Neural cell (in vitro differentiated cells): ENCODE measurements around the gene PRSS57. TPM values are rescaled to one million over a fixed set of nuclear protein-coding genes. Genes with fewer than 3 reads are reported as not detected.

Source experiments
- H2AFZ ChIP-seq: fragments of 200-600, 300-800 bp; sonication (generic), shearing (Covaris generic); 2 replicates; pipeline ENCODE4 v1.6.0; 2014; ENCODE audit warnings: low read depth, mild to moderate bottlenecking, antibody characterized with exemption, low read length, moderate library complexity
- H3F3A ChIP-seq: fragments of 200-600 bp; shearing (Covaris generic); 2 replicates; pipeline ENCODE4 v1.6.1; 2016; ENCODE audit warnings: mild to moderate bottlenecking, moderate library complexity, mixed read lengths, antibody characterized with exemption, low read length; ENCODE audit not compliant: insufficient read depth, poor library complexity, severe bottlenecking
- H3K27ac ChIP-seq: fragments of 200-600, 300-800 bp; sonication (generic), shearing (Covaris generic); 2 replicates; pipeline ENCODE4 v1.5.1; 2014; ENCODE audit warnings: mild to moderate bottlenecking, low read length, moderate library complexity
- H3K27me3 ChIP-seq: fragments of 300-800, 200-600 bp; sonication (generic), shearing (Covaris generic); 2 replicates; pipeline ENCODE4 v1.6.0; 2014; ENCODE audit warnings: mild to moderate bottlenecking, low read depth, low read length, moderate library complexity; ENCODE audit not compliant: insufficient read depth
- H3K36me3 ChIP-seq: fragments of 300-800, 200-600 bp; sonication (generic), shearing (Covaris generic); 2 replicates; pipeline ENCODE4 v1.5.1; 2014; ENCODE audit warnings: mild to moderate bottlenecking, antibody characterized with exemption, low read length, moderate library complexity; ENCODE audit not compliant: insufficient read depth
- H3K4me2 ChIP-seq: fragments of 300-800, 200-600 bp; sonication (generic), shearing (Covaris generic); 2 replicates; pipeline ENCODE4 v1.6.0; 2014; ENCODE audit warnings: mild to moderate bottlenecking, low read length
- H3K4me3 ChIP-seq: fragments of 300-800, 200-600 bp; sonication (generic), shearing (Covaris generic); 2 replicates; pipeline ENCODE4 v1.5.1; 2014; ENCODE audit warnings: mild to moderate bottlenecking, low read length, moderate library complexity
- H3K79me2 ChIP-seq: fragments of 200-600 bp; shearing (Covaris generic); replicated peaks from 2 replicates; pipeline ENCODE4 v1.6.0; 2014; ENCODE audit warnings: mild to moderate bottlenecking, low read length, moderate library complexity; ENCODE audit not compliant: insufficient read depth
- H3K9ac ChIP-seq: fragments of 300-800, 200-600 bp; sonication (generic), shearing (Covaris generic); 2 replicates; pipeline ENCODE4 v1.6.1; 2016; ENCODE audit warnings: mild to moderate bottlenecking, low read length, mixed read lengths
- H3K9me2 ChIP-seq: fragments of 200-600 bp; shearing (Covaris generic); 2 replicates; pipeline ENCODE4 v1.6.1; 2016; ENCODE audit warnings: mild to moderate bottlenecking, low read length, mixed read lengths; ENCODE audit not compliant: insufficient read depth
- H3K9me3 ChIP-seq: fragments of 200-600, 300-800 bp; sonication (generic), shearing (Covaris generic); 2 replicates; pipeline ENCODE4 v1.6.1; 2016; ENCODE audit warnings: mild to moderate bottlenecking, mixed run types, low read length, moderate library complexity, mixed read lengths
- H4K20me1 ChIP-seq: fragments of 200-600 bp; shearing (Covaris generic); 2 replicates; pipeline ENCODE4 v1.6.1; 2016; ENCODE audit warnings: mild to moderate bottlenecking, mixed run types; ENCODE audit not compliant: insufficient read depth
- EP300 ChIP-seq: fragments of 450-650 bp; conservative IDR thresholded peaks from 2 replicates; pipeline ENCODE4 v1.6.1; 2014; ENCODE audit warnings: antibody characterized with exemption, mild to moderate bottlenecking, moderate library complexity; ENCODE audit not compliant: poor library complexity, severe bottlenecking
- EZH2 ChIP-seq: fragments of 200-600, 300-800 bp; shearing (Covaris generic), sonication (generic); IDR thresholded peaks from 2 replicates; pipeline ENCODE4 v1.6.1; 2014; ENCODE audit warnings: antibody characterized with exemption, low read length, borderline replicate concordance, mild to moderate bottlenecking; ENCODE audit not compliant: insufficient read depth, poor library complexity, severe bottlenecking
- MXI1 ChIP-seq: fragments of 450-650 bp; conservative IDR thresholded peaks from 2 replicates; pipeline ENCODE4 v1.6.1; 2014; ENCODE audit warnings: antibody characterized with exemption, mild to moderate bottlenecking; ENCODE audit not compliant: poor library complexity, severe bottlenecking
- SMC3 ChIP-seq: fragments of 450-650 bp; conservative IDR thresholded peaks from 2 replicates; pipeline ENCODE4 v1.6.1; 2014; ENCODE audit warnings: antibody characterized with exemption, mild to moderate bottlenecking, moderate library complexity; ENCODE audit not compliant: poor library complexity
- polyA plus RNA-seq: library from polyadenylated mRNA; depleted of rRNA; stranded (reverse); fragments of >200 nt; gene quantifications from 2 replicates; pipeline ENCODE4 v1.2.3, GENCODE V29; 2014
- TF ChIP-seq, protein P1 (sequence below): IDR thresholded peaks from 2 replicates; pipeline ENCODE4 v1.6.1; 2012; ENCODE audit warnings: borderline replicate concordance

The PRSS57 gene
- polyA plus RNA-seq, 1 donor from 2014 or later: not detected

GRCh38 chr19:640606-641189 lies 54.6 kb downstream of the PRSS57 start:
- Histone ChIP-seq H3K4me2 (no peak overlapping the region), H3K4me3 (no peak overlapping the region), H3K36me3 (no peaks in the 10 kb centered on the region), H3K9me3 (no peaks in the 10 kb centered on the region), H3K9me2 (no peaks in the 10 kb centered on the region), H3F3A (no peaks in the 10 kb centered on the region), H3K79me2 (no peaks in the 10 kb centered on the region), H3K27ac (no peak overlapping the region), H3K9ac (no peak overlapping the region), H3K27me3 (no peaks in the 10 kb centered on the region), H4K20me1 (no peaks in the 10 kb centered on the region), H2AFZ (no peak overlapping the region)
- TF ChIP-seq, protein P1, sequence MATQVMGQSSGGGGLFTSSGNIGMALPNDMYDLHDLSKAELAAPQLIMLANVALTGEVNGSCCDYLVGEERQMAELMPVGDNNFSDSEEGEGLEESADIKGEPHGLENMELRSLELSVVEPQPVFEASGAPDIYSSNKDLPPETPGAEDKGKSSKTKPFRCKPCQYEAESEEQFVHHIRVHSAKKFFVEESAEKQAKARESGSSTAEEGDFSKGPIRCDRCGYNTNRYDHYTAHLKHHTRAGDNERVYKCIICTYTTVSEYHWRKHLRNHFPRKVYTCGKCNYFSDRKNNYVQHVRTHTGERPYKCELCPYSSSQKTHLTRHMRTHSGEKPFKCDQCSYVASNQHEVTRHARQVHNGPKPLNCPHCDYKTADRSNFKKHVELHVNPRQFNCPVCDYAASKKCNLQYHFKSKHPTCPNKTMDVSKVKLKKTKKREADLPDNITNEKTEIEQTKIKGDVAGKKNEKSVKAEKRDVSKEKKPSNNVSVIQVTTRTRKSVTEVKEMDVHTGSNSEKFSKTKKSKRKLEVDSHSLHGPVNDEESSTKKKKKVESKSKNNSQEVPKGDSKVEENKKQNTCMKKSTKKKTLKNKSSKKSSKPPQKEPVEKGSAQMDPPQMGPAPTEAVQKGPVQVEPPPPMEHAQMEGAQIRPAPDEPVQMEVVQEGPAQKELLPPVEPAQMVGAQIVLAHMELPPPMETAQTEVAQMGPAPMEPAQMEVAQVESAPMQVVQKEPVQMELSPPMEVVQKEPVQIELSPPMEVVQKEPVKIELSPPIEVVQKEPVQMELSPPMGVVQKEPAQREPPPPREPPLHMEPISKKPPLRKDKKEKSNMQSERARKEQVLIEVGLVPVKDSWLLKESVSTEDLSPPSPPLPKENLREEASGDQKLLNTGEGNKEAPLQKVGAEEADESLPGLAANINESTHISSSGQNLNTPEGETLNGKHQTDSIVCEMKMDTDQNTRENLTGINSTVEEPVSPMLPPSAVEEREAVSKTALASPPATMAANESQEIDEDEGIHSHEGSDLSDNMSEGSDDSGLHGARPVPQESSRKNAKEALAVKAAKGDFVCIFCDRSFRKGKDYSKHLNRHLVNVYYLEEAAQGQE: no peak
- TF ChIP-seq EP300: no peak
- TF ChIP-seq EZH2: no peak
- TF ChIP-seq MXI1: no peak
- no peak for TF ChIP-seq SMC3

DNA sequence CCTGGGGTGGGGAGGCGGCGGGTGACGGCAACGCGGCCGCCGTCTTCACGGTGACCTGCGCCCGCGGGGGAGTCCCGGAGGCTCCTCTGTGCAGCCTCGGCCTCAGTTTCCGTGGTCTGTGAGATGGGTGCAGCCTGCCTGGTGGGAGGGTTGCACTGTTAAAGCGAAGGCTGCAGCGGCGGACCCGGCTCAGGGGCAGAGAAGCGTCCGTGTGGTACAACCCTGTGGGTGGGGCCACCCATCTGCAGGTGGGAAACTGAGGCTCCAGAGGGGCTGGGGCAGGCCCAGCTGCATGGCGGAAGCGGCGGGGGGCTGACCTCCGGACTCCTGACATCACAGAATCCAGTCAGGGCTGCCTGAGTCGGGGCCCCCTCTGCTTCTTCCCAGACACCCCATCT lies 55.1 kb downstream of the PRSS57 start:
- Histone ChIP-seq H3K79me2 (no peaks in the 10 kb centered on the region), H3K4me3 (peak overlapping the region; percentile 39), H3F3A (no peaks in the 10 kb centered on the region), H2AFZ (no peak overlapping the region), H3K9me2 (no peaks in the 10 kb centered on the region), H3K9me3 (no peaks in the 10 kb centered on the region), H3K36me3 (no peaks in the 10 kb centered on the region), H3K9ac (no peak overlapping the region), H3K27ac (no peak overlapping the region), H4K20me1 (no peaks in the 10 kb centered on the region), H3K27me3 (no peaks in the 10 kb centered on the region), H3K4me2 (no peak overlapping the region)
- TF ChIP-seq EZH2: no peak

DNA sequence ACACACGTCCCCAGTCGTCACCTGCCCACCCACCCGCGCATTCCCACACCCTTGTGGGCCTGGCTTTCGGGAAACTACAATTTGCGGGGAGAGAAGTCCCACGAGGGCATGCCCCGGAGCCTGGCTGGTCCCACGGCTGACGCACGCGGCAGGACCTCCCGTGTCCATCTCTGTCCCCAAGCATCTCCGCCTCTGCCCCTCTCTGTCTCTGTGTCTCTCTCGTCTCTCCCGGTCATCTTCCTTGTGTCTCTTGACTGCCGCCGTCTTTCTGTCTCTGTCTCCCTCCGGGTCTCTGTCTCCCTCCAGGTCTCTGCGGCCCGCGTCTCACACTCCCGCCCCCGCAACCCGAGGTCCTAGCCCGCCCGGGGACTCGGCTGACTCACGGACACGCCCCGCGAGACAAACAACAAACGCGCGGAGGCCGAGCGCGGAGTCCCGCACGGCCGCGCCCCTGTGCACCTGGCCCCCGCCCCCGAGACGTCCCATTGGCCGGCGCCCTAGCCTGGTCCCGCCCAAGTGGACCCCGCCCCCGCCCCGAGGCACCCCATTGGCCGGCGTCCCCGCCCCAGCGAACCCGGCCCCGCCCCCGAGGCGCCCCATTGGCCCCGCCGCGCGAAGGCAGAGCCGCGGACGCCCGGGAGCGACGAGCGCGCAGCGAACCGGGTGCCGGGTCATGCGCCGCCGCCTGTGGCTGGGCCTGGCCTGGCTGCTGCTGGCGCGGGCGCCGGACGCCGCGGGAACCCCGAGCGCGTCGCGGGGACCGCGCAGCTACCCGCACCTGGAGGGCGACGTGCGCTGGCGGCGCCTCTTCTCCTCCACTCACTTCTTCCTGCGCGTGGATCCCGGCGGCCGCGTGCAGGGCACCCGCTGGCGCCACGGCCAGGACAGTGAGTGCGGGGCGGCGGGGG lies 55.7 kb downstream of the PRSS57 start, which contains the start of gene FGF22:
FGF22 (plus strand) TSS at position 627 of the 908 bp plus-strand sequence; CDS start at position 674, 47 bp downstream.
- Histone ChIP-seq H2AFZ (no peak within 1 kb of the TSS), H3K9ac (no peak within 1 kb of the TSS)

More for the DNA sequence above, 55.7 kb downstream of the PRSS57 start, which contains the start of gene FGF22:
- Histone ChIP-seq H3K36me3 (no peaks in the 10 kb centered on the region), H3K4me2 (no peak within 1 kb of the TSS), H4K20me1 (no peaks in the 10 kb centered on the region), H3K27ac (no peak within 1 kb of the TSS), H3K9me3 (no peaks in the 10 kb centered on the region), H3K4me3 (peak within 1 kb of the TSS; percentile 63), H3K79me2 (no peaks in the 10 kb centered on the region), H3K9me2 (no peaks in the 10 kb centered on the region), H3K27me3 (no peaks in the 10 kb centered on the region), H3F3A (no peaks in the 10 kb centered on the region)
- TF ChIP-seq EP300 (peak; percentile 21), MXI1 (peak; percentile 49), SMC3 (no peak)
